Epithelial cell of prostate (primary cell): ENCODE results near the gene RPS2.
"Not testable (repeated sequence)": the region's sequence is repeated elsewhere in the genome, so short reads cannot be mapped to it uniquely, and the experiment has no call there.

Experiments
- DNase-seq: peaks from one replicate; pipeline ENCODE4 v3.0.0-alpha.2; 2011; ENCODE audit warnings: low read depth, low spot score
- H3K27ac ChIP-seq: fragments of 450-650 bp; 2 replicates; pipeline ENCODE4 v1.5.1; 2017; ENCODE audit warnings: mild to moderate bottlenecking

Gene RPS2

GRCh38 chr16:1926271-1926670, 38.4 kb downstream of the RPS2 start:
- no peak overlapping the region for H3K27ac ChIP-seq
- DNase-seq, result no peak

- no peak overlapping the region for H3K27ac ChIP-seq
- DNase-seq, result no peak
Observed at GRCh38 chr16:1924095-1924494, 40.5 kb downstream of the RPS2 start.

- no peak overlapping the region for H3K27ac ChIP-seq
- no peak for DNase-seq
Observed at GRCh38 chr16:1923299-1924034, 41.2 kb downstream of the RPS2 start.

GRCh38 chr16:1922357-1922756, 42.3 kb downstream of the RPS2 start:
- H3K27ac ChIP-seq, result no peak overlapping the region
- no peak for DNase-seq

GRCh38 chr16:1920727-1921171, 43.9 kb downstream of the RPS2 start:
- DNase-seq, result no peak
- H3K27ac ChIP-seq, result no peak overlapping the region

GRCh38 chr16:1920122-1920521, 44.5 kb downstream of the RPS2 start:
- H3K27ac ChIP-seq, DNase-seq: not testable (repeated sequence)

GRCh38 chr16:1919327-1919998, 45.2 kb downstream of the RPS2 start:
- DNase-seq, result no peak

GRCh38 chr16:1918351-1919326, 46.0 kb downstream of the RPS2 start, which contains the start of gene HS3ST6:
HS3ST6 (minus strand) TSS chr16:1918415; CDS start chr16:1918323, 92 bp downstream.
- no peak within 1 kb of the TSS for H3K27ac ChIP-seq
- no peak for DNase-seq

More at GRCh38 chr16:1919327-1919998, 45.2 kb downstream of the RPS2 start:
- no peak overlapping the region for H3K27ac ChIP-seq

GRCh38 chr16:1917665-1918350, 46.8 kb downstream of the RPS2 start:
- no peak for DNase-seq
- H3K27ac ChIP-seq, result no peak overlapping the region

- DNase-seq, result no peak
Observed at GRCh38 chr16:1917056-1917664, 47.5 kb downstream of the RPS2 start.

GRCh38 chr16:1916640-1916990, 48.0 kb downstream of the RPS2 start:
- no peak overlapping the region for H3K27ac ChIP-seq
- DNase-seq, result no peak

More at GRCh38 chr16:1917056-1917664, 47.5 kb downstream of the RPS2 start:
- no peak overlapping the region for H3K27ac ChIP-seq

GRCh38 chr16:1915732-1916639, 48.6 kb downstream of the RPS2 start:
- H3K27ac ChIP-seq, result no peak overlapping the region
- no peak for DNase-seq

GRCh38 chr16:1914988-1915387, 49.6 kb downstream of the RPS2 start:
- no peak for DNase-seq

GRCh38 chr16:1914084-1914608, 50.5 kb downstream of the RPS2 start:
- DNase-seq, result no peak
- H3K27ac ChIP-seq, result no peak overlapping the region

More at GRCh38 chr16:1914988-1915387, 49.6 kb downstream of the RPS2 start:
- H3K27ac ChIP-seq, result no peak overlapping the region

- H3K27ac ChIP-seq, result no peak overlapping the region
- DNase-seq, result peak; percentile 22
Observed at GRCh38 chr16:1913327-1914083, 51.1 kb downstream of the RPS2 start.

- no peak overlapping the region for H3K27ac ChIP-seq
- DNase-seq, result no peak
Observed at GRCh38 chr16:1912215-1912543, 52.4 kb downstream of the RPS2 start.
